Bronchial epithelial cell (primary cell): ENCODE measurements around the gene AUTS2. TPM values are rescaled to one million over a fixed set of nuclear protein-coding genes. Genes with fewer than 3 reads are reported as not detected.
A peak's percentile ranks its signal among the peaks of the same experiment; 100 is the strongest.

ENCODE experiments used
- DNase-seq: peaks from one replicate; pipeline ENCODE4 v3.0.0-alpha.2; 2010; ENCODE audit warnings: low read depth
- FAIRE-seq: peaks from 2 replicates; lab custom pipeline; 2011; peaks lifted over from hg19 to GRCh38; lab: Jason Lieb, UNC
- H3K27me3 ChIP-seq: 2 replicates; pipeline ENCODE4 v1.5.1; 2011; ENCODE audit warnings: low read length; ENCODE audit not compliant: control insufficient read depth, insufficient read depth
- H3K36me3 ChIP-seq: 2 replicates; pipeline ENCODE4 v1.5.1; 2011; ENCODE audit warnings: low read length; ENCODE audit not compliant: control insufficient read depth, insufficient read depth
- H3K4me3 ChIP-seq: 2 replicates; pipeline ENCODE4 v1.5.1; 2011; ENCODE audit warnings: mild to moderate bottlenecking, low read depth, low read length, control low read depth
- CTCF ChIP-seq: IDR thresholded peaks from 2 replicates; pipeline ENCODE4 v1.5.1; 2011; ENCODE audit warnings: mild to moderate bottlenecking, moderate library complexity, low read length, control low read depth, inconsistent platforms; ENCODE audit not compliant: insufficient read depth, severe bottlenecking
- total RNA-seq: library from RNA; depleted of rRNA; stranded (reverse); fragments of >200 nt; gene quantifications from 2 replicates; pipeline ENCODE4 v1.2.1, GENCODE V29; 2014

The AUTS2 gene
- total RNA-seq, 1 donor from 2014 or later, result 9.5 TPM

- TF ChIP-seq CTCF, result no peak
- FAIRE-seq (no peak), DNase-seq (no peak)
- H3K36me3 ChIP-seq, result no peaks in the 10 kb centered on the region
- no peaks in the 10 kb centered on the region for H3K27me3 ChIP-seq
- no peak overlapping the region for H3K4me3 ChIP-seq
Observed at GRCh38 chr7:70353946-70354335, 755.7 kb downstream of the AUTS2 start.

GRCh38 chr7:70354409-70355169, 756.3 kb downstream of the AUTS2 start:
- Histone ChIP-seq H3K4me3 (no peak overlapping the region), H3K36me3 (no peaks in the 10 kb centered on the region), H3K27me3 (no peaks in the 10 kb centered on the region)
- FAIRE-seq (no peak), DNase-seq (peak; percentile 8)
- TF ChIP-seq CTCF, result no peak

- no peak for DNase-seq
- no peak for FAIRE-seq
- H3K4me3 ChIP-seq, result no peak overlapping the region
- no peaks in the 10 kb centered on the region for H3K36me3 ChIP-seq
- no peak for TF ChIP-seq CTCF
- no peaks in the 10 kb centered on the region for H3K27me3 ChIP-seq
Observed at GRCh38 chr7:70355198-70356020, 757.1 kb downstream of the AUTS2 start.

GRCh38 chr7:70356085-70356786, 758.0 kb downstream of the AUTS2 start:
- Histone ChIP-seq H3K27me3 (no peaks in the 10 kb centered on the region), H3K36me3 (no peaks in the 10 kb centered on the region), H3K4me3 (no peak overlapping the region)
- no peak for TF ChIP-seq CTCF
- no peak for FAIRE-seq
- DNase-seq, result no peak

- TF ChIP-seq CTCF, result no peak
- DNase-seq (no peak), FAIRE-seq (no peak)
- Histone ChIP-seq H3K36me3 (no peaks in the 10 kb centered on the region), H3K4me3 (no peak overlapping the region), H3K27me3 (no peaks in the 10 kb centered on the region)
Observed at GRCh38 chr7:70356787-70357328, 758.6 kb downstream of the AUTS2 start.
